IMR-90 (cell line): ENCODE measurements around the gene TPPP3. TPM values are rescaled to one million over a fixed set of nuclear protein-coding genes. Genes with fewer than 3 reads are reported as not detected.

Experiments
- ATAC-seq: fragments of 200-7000 bp; cut with Tn5 transposase; 2 replicates; pipeline ENCODE4 v1.9.1; 2020; ENCODE audit warnings: low read depth, mild to moderate bottlenecking, moderate library complexity
- BruUV-seq: library from RNA; stranded (reverse); fragments of 400-500 nt; replicated peaks from 2 replicates; lab custom pipeline; 2021; lab: Mats Ljungman, UMichigan
- CTCF ChIA-PET: fragments of 300-600 bp; formaldehyde crosslinking; extraction: SDS; loops from one replicate; lab custom pipeline; 2021; ENCODE audit warnings: antibody characterized with exemption; lab: Yijun Ruan, JAX
- POLR2A ChIA-PET: fragments of 300-600 bp; sonication (Branson Sonifier 250); formaldehyde crosslinking; loops from one replicate; lab custom pipeline; 2022; ENCODE audit warnings: antibody characterized with exemption; ENCODE audit not compliant: unreplicated experiment; lab: Charles Lee
- DNase-seq: peaks from one replicate; pipeline ENCODE4 v3.0.0; 2013
- H2AFZ ChIP-seq: replicated peaks from 2 replicates; pipeline ENCODE3; 2013; ENCODE audit warnings: low read length, mild to moderate bottlenecking; ENCODE audit not compliant: poor library complexity
- H2AK5ac ChIP-seq: 2 replicates; pipeline ENCODE4 v1.6.1; 2013; ENCODE audit warnings: low read depth, low read length, inconsistent platforms
- H2AK9ac ChIP-seq: replicated peaks from 2 replicates; pipeline ENCODE3; 2013; ENCODE audit warnings: mild to moderate bottlenecking, low read depth, low read length, moderate library complexity; ENCODE audit not compliant: poor library complexity
- H2BK120ac ChIP-seq: 2 replicates; pipeline ENCODE4 v1.6.1; 2013; ENCODE audit warnings: low read depth, low read length, inconsistent platforms
- H2BK15ac ChIP-seq: 3 replicates; pipeline ENCODE4 v1.6.1; 2013; ENCODE audit warnings: low read depth, low read length, inconsistent platforms
- H2BK20ac ChIP-seq: 2 replicates; pipeline ENCODE4 v1.6.1; 2013; ENCODE audit warnings: low read depth, mild to moderate bottlenecking, inconsistent platforms, low read length, moderate library complexity
- H2BK5ac ChIP-seq: 2 replicates; pipeline ENCODE4 v1.6.1; 2013; ENCODE audit warnings: mild to moderate bottlenecking, low read depth, low read length, inconsistent platforms; ENCODE audit not compliant: poor library complexity, severe bottlenecking
- H3K14ac ChIP-seq: replicated peaks from 2 replicates; pipeline ENCODE4 v1.6.1; 2013; ENCODE audit warnings: low read depth, low read length, inconsistent platforms
- H3K18ac ChIP-seq: 2 replicates; pipeline ENCODE4 v1.6.1; 2013; ENCODE audit warnings: low read depth, low read length, control low read depth
- H3K23ac ChIP-seq: 2 replicates; pipeline ENCODE4 v1.6.1; 2013; ENCODE audit warnings: low read depth, low read length, inconsistent platforms
- H3K27ac ChIP-seq: 2 replicates; pipeline ENCODE4 v1.5.1; 2013; ENCODE audit warnings: mild to moderate bottlenecking, control low read depth, low read length; ENCODE audit not compliant: insufficient read depth
- H3K27me3 ChIP-seq: 2 replicates; pipeline ENCODE4 v1.6.1; 2013; ENCODE audit warnings: low read length; ENCODE audit not compliant: control insufficient read depth, insufficient read depth
- H3K36me3 ChIP-seq: 2 replicates; pipeline ENCODE4 v1.6.1; 2013; ENCODE audit warnings: low read length, mixed read lengths; ENCODE audit not compliant: control insufficient read depth, insufficient read depth
- H3K4ac ChIP-seq: 2 replicates; pipeline ENCODE4 v1.6.1; 2013; ENCODE audit warnings: low read depth, low read length, inconsistent platforms
- H3K4me1 ChIP-seq: 2 replicates; pipeline ENCODE4 v1.6.1; 2013; ENCODE audit warnings: low read length, mixed read lengths; ENCODE audit not compliant: control insufficient read depth, insufficient read depth
- H3K4me2 ChIP-seq: 2 replicates; pipeline ENCODE4 v1.6.1; 2013; ENCODE audit warnings: low read depth, mild to moderate bottlenecking, control low read depth, low read length, moderate library complexity
- H3K4me3 ChIP-seq: 2 replicates; pipeline ENCODE4 v1.5.1; 2013; ENCODE audit warnings: low read depth, mild to moderate bottlenecking, control low read depth, low read length, moderate library complexity; ENCODE audit not compliant: insufficient read depth
- H3K56ac ChIP-seq: 2 replicates; pipeline ENCODE4 v1.6.1; 2013; ENCODE audit warnings: low read length, inconsistent platforms; ENCODE audit not compliant: insufficient read depth; ENCODE audit errors: extremely low read depth
- H3K79me1 ChIP-seq, 2 experiments: 2 replicates each; pipeline ENCODE4 v1.6.1; 2013; ENCODE audit warnings: low read length in 2 of 2, inconsistent platforms in 1 of 2, low read depth in 1 of 2
- H3K9ac ChIP-seq: 2 replicates; pipeline ENCODE4 v1.6.1; 2013; ENCODE audit warnings: low read depth, low read length, control low read depth
- H3K9me1 ChIP-seq: 2 replicates; pipeline ENCODE4 v1.6.1; 2013; ENCODE audit warnings: low read length, inconsistent platforms; ENCODE audit not compliant: insufficient read depth
- H3K9me3 ChIP-seq: 2 replicates; pipeline ENCODE4 v1.6.1; 2013; ENCODE audit warnings: low read length; ENCODE audit not compliant: control insufficient read depth, insufficient read depth
- H4K20me1 ChIP-seq: 2 replicates; pipeline ENCODE4 v1.6.1; 2013; ENCODE audit warnings: low read length, inconsistent platforms; ENCODE audit not compliant: insufficient read depth
- H4K5ac ChIP-seq: 2 replicates; pipeline ENCODE4 v1.6.1; 2013; ENCODE audit warnings: mild to moderate bottlenecking, low read depth, low read length, control low read depth
- H4K8ac ChIP-seq, 2 experiments: 2 replicates each; pipeline ENCODE4 v1.6.1; 2013; ENCODE audit warnings: low read depth in 2 of 2, low read length in 2 of 2, control low read depth in 1 of 2, inconsistent platforms in 1 of 2
- H4K91ac ChIP-seq: 2 replicates; pipeline ENCODE4 v1.6.1; 2013; ENCODE audit warnings: low read depth, low read length, inconsistent platforms; ENCODE audit not compliant: insufficient read depth
- BHLHE40 ChIP-seq: fragments of 150-350 bp; IDR thresholded peaks from 2 replicates; pipeline ENCODE4 v1.6.1; 2016; ENCODE audit warnings: mild to moderate bottlenecking, low read depth, low read length
- MAZ ChIP-seq: IDR thresholded peaks from 2 replicates; pipeline ENCODE4 v1.6.1; 2012; ENCODE audit warnings: low read depth, mild to moderate bottlenecking, low read length, improper control_type of control experiment, moderate library complexity, borderline replicate concordance
- WGBS, 2 experiments: methylation state at CpG; one replicate each; pipeline versions ENCODE4 v1.1.5 to v1.1.7; 2013; ENCODE audit warnings: missing lambda C conversion rate in 2 of 2; ENCODE audit not compliant: insufficient read length in 1 of 2; ENCODE audit errors: extremely low coverage in 2 of 2; 5-methylcytosine and 5-hydroxymethylcytosine counted together
- dilution Hi-C: fragments of 300-500 bp; cut with HindIII; formaldehyde crosslinking; loops from one replicate; pipeline ENCODE4 v1.14.3; 2018; ENCODE audit warnings: low sequenced_read_pairs; ENCODE audit not compliant: unreplicated experiment
- in situ Hi-C: fragments of 300-500 bp; cut with MboI; formaldehyde crosslinking; loops from 3 replicates; pipeline ENCODE4 v1.14.3; 2019; ENCODE audit warnings: low sequenced_read_pairs, inconsistent platforms, mixed read lengths
- intact Hi-C: fragments of 100-400 bp; cut with micrococcal nuclease; formaldehyde crosslinking; loops from 2 replicates; pipeline ENCODE4 v1.10.0; 2022
- polyA plus RNA-seq, 3 experiments: library from polyadenylated mRNA; depleted of rRNA; stranded (reverse); fragments of >200 nt; gene quantifications; 2 replicates each; pipeline ENCODE4 v1.2.3, GENCODE V29; 2012; ENCODE audit warnings: low replicate concordance in 1 of 3
- total RNA-seq: library from RNA; depleted of rRNA; stranded (reverse); fragments of >200 nt; gene quantifications from 2 replicates; pipeline ENCODE4 v1.2.3, GENCODE V29; 2012

The TPPP3 gene
- total and polyA plus RNA-seq, 2 of the 4 experiments (the other 2 are of a cell fraction) = 0.54 to 2.4 TPM

GRCh38 chr16:67396159-67397035 is 3.1 kb upstream of the TPPP3 start:
- Histone ChIP-seq H3K79me1 (no peaks in the 10 kb centered on the region), H3K9me3 (no peaks in the 10 kb centered on the region), H2AFZ (peak overlapping the region; percentile 79), H3K56ac (no peak overlapping the region), H3K9me1 (peaks cover 5% of the 10 kb centered on the region; the same call in 1 of the 2 replicates), H2AK9ac (peak overlapping the region; percentile 75), H2BK120ac (no peak overlapping the region; the same call in 1 of the 2 replicates), H3K36me3 (no peaks in the 10 kb centered on the region), H3K23ac (no peak overlapping the region), H3K14ac (no peak overlapping the region), H3K4ac (peak overlapping the region; percentile 39), H3K4me2 (no peak overlapping the region), H3K18ac (no peak overlapping the region), H3K9ac (no peak overlapping the region), H4K20me1 (no peaks in the 10 kb centered on the region), H3K4me3 (no peak overlapping the region), H3K27ac (no peak overlapping the region), H4K8ac (peak overlapping the region in 1 of 2 experiments; percentile 14; a peak in 1 of 4 replicates), H2BK5ac (no peak overlapping the region), H2BK20ac (no peak overlapping the region), H2BK15ac (no peak overlapping the region), H2AK5ac (peak overlapping the region; percentile 45; the same call in 1 of the 2 replicates), H3K27me3 (no peaks in the 10 kb centered on the region), H4K5ac (no peak overlapping the region), H4K91ac (no peak overlapping the region; the same call in 1 of the 2 replicates), H3K4me1 (peaks cover 16% of the 10 kb centered on the region)
- in situ Hi-C loops (no loop called here), intact Hi-C loops (no loop called here), dilution Hi-C loops (no loop called here)
- TF ChIP-seq MAZ = peak; percentile 98
- TF ChIP-seq BHLHE40 = no peak
- DNase-seq (peak; percentile 78), ATAC-seq (peak; percentile 35)
- ChIA-PET CTCF (interaction anchor here (0.8 kb wide), 1 partner anchor 136 kb away, joined by 3 read pairs; no protein-coding TSS in a partner anchor), POLR2A (no interaction called here)
- no TSS peak for BruUV-seq
- WGBS, 2 experiments = 25% methylated on average over 16 of the region's 31 CpGs; no CpG with 5 or more reads in 1 of the 2 experiments
